Activated T-cell treated with anti-CD3 and anti-CD28 coated beads, Interleukin-2, amount 50 U/mL, for 1 hour (primary cell): ENCODE results near the gene RBM26.

Experiments used
- DNase-seq: peaks from one replicate; pipeline ENCODE4 v3.0.0-alpha.2; 2020

Gene RBM26, protein sequence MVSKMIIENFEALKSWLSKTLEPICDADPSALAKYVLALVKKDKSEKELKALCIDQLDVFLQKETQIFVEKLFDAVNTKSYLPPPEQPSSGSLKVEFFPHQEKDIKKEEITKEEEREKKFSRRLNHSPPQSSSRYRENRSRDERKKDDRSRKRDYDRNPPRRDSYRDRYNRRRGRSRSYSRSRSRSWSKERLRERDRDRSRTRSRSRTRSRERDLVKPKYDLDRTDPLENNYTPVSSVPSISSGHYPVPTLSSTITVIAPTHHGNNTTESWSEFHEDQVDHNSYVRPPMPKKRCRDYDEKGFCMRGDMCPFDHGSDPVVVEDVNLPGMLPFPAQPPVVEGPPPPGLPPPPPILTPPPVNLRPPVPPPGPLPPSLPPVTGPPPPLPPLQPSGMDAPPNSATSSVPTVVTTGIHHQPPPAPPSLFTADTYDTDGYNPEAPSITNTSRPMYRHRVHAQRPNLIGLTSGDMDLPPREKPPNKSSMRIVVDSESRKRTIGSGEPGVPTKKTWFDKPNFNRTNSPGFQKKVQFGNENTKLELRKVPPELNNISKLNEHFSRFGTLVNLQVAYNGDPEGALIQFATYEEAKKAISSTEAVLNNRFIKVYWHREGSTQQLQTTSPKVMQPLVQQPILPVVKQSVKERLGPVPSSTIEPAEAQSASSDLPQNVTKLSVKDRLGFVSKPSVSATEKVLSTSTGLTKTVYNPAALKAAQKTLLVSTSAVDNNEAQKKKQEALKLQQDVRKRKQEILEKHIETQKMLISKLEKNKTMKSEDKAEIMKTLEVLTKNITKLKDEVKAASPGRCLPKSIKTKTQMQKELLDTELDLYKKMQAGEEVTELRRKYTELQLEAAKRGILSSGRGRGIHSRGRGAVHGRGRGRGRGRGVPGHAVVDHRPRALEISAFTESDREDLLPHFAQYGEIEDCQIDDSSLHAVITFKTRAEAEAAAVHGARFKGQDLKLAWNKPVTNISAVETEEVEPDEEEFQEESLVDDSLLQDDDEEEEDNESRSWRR

DNA sequence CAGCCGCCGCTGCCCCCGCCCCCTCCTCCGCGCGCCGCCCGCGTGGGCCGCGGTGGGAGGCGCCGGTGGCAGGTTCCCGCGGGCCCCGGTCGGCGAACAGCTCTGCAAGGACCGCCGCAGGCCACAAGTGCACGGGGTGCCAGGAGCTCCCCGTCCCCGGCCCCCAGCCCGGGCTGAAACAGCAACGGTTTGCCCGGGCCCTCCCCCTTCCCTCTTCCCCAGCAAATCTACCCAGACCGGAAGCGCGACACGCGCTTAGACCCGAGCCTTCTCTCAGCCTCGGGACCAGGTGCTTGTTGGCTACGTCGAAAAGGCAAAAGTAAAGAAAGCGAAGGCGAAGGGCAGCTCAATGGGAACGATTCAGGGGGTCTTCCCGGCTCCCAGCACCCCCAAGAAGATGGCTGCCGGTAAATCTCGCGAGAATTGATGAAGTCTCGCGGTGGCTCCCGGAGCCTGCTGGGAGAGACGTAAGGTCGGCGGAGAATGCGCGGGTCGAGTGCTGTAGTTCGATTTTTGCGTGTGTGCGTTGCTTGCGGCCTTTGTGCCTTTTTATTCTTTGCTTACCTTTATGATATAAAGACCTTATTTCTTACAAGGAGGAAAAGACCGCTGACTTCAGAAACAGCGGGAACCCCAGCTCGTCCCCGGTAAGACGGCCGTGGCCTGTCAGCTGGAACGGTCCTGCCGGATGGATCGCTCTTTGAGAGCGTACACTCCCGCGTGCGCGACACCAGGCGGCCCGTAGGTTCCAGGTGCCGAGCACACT lies at the start of gene RBM26:
Gene RBM26, minus strand, starts transcription at position 425 of the 766 bp plus-strand sequence. CDS start 481 bp downstream, outside the sequence.
- DNase-seq: peak; percentile 90

DNA sequence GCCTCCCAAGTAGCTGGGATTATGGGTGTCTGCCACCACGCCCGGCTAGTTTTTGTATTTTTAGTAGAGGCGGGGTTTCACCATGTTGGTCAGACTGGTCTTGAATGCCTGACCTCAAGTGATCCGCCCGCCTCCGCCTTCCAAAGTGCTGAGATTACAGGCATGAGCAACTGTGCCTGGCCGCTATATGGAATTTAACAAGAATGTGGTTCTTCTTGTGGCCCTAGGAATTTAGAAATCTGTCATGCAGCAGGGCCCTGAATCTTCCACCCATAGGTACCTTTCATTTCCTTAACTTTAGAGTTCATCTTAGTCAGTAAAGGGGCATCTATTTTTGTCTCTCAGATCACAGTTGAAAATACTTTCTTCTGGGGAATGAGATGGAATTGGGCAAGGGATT lies 49.3 kb upstream of the RBM26 start:
- no peak for DNase-seq

DNA sequence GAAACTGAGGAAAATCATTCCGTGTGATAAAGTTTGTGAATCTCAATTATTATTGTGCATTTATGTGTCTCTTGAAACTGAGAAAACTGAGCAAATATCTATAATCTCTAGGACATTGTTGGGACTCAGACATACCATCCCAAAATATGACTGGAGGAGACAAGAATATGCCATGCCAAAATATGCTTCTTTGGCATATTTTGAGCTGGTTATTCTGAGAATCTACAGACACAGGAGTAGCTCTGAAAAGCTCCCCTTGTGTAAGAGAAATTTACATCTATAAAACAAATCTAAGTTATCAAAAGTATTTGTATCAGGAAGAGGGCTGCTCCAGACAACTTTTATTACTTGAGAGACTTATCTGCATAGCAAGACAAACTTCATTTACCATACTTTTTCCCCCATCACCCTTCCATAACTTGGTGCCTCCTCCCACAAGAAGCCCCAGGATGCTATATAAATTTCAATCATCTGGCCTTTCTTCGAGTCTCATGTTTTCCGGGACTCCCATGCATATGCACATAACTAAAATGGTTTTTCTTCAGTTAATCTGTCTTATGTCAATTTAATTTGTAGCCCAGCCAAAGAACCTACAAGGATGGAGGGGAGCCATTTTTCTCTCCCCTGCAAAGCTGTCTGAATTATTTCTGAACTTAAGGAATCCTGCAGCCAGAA lies 46.3 kb upstream of the RBM26 start:
- DNase-seq: no peak

DNA sequence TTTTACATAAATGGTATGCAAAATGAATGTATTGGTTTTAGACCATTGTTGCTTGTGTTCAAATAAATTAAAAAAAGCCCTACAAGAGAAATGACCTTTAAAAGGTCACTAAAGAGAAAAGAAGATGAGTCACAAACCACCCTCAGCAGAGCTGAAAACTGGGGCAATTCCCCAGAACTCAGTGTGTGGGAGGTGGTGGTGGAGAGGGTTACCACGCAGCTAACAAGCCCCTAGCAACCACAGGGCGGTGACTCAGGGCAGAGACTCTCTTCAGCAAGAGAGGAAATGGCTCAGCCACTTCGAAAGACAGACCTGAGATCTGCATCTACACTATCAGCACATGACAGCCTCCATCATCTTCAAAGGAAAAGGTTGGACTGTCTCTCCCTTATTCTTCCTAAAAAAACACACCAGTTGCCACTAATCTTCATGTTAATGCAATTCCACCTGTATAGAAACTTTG lies 45.5 kb upstream of the RBM26 start:
- DNase-seq: peak; percentile 76

DNA sequence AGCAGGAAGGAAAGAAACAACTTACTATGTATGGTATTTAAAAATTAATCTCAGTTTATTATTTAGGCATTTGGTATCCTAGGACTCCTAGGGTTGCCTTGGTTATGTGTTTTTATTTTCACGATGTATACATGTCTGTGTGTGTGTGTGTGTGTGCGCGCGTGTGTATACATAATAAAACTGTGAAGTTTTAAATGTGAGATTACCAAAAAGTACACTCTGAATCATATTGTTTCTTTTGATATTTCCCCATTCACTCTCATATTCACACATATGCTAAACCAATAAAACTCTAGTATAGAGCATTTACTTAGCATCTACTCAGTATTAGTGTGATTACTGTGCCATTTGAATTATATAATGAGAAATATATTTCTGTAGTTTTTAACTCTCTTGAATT lies 44.1 kb upstream of the RBM26 start:
- DNase-seq: no peak

DNA sequence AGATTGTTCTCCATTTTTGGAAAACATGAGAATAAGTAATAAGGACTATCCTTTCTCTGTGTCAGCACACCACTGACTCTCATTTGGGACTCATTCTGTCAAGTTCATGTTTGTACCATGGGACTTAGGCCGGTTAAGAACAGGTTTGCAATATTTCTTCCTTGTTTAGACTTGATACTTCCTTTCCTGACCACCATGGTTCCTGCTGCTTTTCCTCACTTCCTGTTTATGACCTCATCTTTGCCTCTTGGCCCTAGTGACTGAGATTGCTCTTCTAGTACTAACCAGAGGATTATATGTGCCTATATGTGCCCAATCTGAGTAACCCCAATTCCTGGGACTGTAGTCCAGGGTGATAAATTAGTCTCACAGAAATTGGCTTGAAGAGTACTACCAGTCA lies 42.4 kb upstream of the RBM26 start:
- no peak for DNase-seq

DNA sequence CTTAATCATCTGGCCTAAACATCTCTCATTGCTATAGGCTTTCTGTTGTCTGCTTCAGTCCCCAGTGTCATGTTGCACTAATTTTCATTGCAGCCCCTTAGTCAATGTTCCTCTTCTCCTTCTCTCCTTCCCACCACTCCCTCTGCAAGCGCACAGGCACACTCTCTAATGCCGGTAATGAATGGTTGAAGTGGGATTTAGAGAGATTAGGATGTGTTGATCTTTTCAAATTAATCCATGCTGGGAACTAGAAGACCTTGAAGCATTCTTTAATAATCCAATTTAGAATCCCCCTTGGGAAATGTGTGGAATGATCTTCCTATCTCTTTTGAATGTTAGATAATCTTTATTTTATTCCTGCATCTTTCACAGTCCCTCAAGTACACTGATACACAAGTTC lies 41.7 kb upstream of the RBM26 start:
- no peak for DNase-seq

DNA sequence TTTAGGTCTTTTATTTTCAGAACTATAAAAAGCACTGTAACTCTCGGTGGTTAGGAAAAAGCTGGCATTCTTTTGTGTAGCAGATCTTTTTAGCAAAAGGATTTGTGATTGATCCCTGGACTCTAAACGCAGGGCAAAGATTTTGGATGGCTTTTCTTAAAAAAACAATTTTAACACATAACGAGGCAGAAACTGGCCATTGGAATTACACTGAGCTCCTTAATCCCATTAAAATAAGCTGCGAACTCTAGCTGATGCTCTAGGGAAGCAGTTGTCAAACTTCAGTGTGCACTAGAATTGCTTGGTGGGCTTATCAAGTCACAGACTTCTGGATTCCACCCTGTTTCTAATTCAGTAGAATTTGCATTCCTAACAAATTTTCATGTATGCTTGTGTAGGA lies 41.1 kb upstream of the RBM26 start:
- no peak for DNase-seq

DNA sequence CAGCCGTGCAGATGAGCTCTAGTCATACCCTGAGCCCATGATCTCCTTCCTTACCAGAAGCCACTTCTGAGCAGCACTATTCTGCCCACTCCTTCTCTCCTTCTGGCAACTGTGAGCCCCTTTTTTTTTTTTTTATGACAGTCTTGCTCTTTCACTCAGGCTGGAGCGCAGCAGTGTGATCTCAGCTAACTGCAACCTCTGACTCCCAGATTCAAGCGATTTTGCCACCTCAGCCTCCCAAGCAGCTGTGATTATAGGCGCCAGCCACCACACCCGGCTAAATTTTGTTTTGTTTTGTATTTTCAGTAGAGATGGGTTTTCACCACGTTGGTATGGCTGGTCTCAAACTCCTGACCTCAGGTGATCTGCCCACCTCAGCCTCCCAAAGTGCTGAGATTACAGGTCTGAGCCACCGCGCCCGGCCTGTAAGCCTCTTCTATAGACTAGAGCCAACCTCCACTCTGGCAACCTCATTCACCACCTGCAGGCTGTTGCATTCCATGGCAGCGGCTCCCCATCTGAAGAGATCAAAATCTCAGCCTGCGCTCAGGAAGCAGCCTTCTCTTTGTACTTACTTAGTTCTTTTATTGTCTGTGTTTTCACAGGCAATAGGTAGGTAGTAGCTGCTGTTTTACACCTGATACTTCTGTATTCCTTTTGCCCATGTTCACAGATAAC lies 40.1 kb upstream of the RBM26 start:
- no peak for DNase-seq

DNA sequence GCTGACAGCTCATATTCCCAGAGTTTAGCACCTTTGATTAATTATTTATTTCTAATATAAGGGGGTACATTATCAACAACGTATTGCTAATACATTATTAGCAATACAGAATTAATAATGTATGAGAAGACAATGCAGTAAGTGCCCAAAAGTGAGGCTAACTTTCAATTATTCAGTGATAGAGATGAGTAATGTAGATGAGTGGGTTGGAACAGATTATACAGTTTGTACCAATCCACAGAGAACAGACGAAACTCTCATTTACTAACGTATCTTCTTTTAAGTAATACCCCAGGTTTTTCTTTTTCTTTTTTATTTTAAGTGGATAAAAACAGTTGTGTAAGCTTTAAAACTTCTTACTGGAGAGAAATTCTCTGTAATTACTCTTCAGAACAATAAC lies 36.7 kb upstream of the RBM26 start:
- DNase-seq: no peak

DNA sequence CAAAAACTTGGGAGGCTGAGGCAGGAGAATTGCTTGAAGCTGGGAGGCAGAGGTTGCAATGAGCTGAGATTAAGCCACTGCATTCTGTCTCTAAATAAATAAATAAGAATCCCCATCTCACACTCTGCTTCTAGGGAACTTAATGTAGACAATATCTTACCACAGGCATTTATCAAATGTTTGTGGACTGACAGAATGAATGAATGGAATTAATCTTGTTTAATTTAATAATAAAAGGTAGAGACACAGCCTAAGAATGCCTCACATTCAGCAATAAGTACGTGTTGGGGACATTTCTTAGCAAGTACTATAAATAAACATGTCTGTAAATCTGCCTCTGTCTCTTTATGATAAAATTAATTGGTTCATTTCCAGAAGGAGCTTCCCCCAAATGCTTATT lies 36.2 kb upstream of the RBM26 start:
- DNase-seq: no peak

DNA sequence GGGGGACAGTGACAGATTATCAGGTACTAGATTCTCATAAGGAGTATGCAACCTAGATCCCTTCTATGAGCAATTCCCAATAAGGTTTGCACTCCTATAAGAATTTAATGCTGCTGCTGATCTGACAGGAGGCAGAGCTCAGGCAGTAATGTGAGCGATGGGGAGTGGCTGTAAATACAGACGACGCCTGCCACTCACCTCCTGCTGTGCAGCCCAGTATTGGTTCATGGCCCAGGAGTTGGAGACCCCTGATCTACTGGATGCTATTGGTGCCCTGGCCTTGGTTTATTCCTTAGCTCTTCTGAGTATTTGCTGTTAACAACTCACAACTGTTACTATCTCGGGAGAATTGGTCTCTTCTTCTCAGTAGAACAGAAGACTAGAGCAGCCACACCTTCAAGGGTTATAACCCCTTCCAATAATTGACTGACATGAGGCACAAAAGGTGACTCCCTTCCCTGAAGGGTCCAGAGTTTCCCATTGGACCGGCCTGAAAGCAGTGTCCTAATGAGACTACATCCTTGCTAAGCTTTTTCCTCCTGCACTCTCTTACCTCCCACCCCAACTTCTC lies 35.0 kb upstream of the RBM26 start:
- DNase-seq: no peak

DNA sequence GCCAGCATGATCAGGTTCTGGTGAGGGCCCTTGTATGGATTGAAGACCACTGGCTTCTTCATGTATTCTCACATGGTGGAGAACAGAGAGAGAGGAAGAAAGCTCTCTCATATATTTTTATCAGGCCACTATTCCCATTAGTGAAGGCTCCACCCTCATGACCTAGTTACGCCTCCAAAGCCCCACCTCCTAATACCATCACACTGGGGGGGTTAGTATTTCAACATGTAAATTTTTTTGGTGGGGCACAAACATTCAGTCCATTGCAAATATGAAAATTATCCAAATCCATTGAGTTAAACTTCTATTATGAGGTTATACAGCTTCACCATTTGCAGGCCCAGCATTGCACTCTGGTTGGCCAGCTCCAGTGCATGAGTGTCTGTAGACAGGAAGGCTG lies 33.2 kb upstream of the RBM26 start:
- no peak for DNase-seq

DNA sequence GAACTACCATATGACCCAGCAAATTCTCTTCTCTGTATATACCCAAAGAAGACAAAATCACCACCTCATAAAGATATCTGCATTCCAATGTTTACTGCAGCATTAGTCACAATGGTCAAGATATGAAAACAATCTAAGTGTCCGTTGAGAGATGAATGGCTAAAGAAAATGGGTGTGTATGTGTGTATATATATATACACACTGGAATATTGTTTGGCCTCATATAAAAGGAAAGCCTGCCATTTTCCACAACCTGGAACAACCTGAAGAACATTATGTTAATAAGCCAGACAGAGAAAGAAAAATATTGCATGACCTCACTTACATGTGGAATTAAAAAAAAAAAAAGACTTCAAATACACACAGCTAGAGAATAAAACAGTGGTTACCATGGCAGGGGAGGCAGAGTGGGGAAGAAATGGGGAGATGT lies 29.5 kb upstream of the RBM26 start:
- DNase-seq: no peak

DNA sequence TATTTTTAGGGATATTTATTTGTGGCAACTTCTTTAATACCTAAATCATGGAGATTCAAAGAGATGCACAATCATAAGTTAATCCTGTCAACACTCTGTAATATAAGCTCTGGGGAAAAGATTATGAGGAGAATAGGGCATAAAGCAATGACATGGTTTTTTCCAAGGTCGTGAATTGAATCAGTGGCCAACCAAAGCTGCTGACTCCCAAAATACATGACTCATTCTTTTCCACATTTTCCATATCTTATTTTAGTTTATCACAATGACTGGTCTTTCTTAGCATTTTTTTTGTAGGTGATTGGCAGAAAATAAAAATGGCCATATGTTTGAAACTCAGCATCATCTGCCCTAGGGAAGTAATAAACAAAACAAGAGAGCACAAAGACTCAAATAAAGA lies 28.5 kb upstream of the RBM26 start:
- DNase-seq: no peak

DNA sequence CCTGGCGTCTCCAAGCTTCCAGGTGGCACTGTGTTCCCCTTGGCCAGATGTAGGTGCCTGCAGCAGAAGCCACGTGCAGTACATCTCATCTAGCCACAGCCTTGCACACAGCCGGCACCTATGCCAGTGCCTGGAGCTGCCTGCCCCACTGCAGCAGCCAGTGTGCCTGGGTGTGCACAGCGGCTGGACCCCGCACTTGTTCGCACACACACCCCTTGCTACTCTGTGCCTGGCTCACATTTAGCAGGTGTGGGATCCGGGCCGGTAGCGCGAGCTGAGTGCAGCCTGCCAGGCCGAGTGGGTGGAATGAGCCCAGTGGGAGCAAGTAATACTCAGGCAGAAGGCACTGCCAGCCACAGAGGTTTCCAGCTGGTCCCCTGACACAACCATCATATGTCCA lies 26.9 kb upstream of the RBM26 start:
- DNase-seq: no peak

DNA sequence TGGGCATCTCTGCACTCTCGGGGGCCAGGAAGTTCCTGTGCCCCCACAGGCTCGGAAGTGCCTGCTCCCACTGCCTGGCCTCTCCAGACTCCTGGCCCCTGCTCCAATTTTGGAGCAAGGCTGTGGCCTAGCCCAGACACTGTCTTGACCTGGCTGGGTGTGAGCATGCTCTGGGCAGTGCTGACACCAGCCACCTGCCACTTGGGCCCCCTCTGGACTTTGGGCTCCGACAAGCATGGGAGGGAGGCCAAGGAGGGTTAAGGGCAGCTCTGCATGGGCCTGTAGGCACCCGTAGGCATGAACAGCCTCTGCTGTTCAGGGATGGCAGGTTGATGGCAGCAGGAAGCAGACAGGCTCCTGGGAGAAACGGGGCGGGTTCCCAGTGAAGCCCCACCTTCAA lies 26.0 kb upstream of the RBM26 start:
- no peak for DNase-seq

DNA sequence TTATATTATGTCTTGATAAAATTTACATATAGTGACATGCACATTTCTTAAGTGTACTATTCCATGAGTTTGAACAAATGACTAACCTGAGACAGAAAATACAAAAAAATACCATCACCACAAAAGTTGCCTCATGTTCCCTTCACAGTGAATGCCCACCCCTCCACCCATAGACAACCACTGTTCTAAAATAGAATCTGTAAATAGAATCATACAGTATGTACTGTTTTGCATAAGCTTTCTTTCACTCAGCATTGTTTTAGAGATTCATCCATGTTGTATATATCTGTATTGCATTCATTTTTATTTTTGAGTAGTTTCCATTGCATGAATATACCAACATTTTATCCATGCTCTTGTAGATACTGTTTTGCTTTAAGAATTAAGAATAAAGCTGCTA lies 23.3 kb upstream of the RBM26 start:
- DNase-seq: no peak

DNA sequence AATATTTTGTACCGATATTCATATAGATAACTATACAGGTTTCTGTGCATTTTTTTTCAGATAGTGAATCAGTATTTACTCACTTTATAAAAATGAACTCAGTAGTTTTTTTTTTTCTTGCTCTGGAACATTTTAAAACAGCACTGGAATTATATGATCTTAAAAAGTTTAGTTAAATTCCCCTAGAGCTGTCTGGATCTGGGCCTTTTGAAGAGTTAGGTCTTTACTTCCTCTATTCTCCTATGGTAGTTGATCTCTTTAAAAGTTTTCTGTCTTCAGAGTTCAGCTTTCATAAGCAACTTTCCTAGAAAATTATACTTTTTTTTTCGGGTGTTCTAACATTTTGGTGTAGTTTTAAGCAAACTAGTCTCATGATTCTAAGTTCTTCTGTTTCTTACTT lies 21.8 kb upstream of the RBM26 start:
- no peak for DNase-seq

DNA sequence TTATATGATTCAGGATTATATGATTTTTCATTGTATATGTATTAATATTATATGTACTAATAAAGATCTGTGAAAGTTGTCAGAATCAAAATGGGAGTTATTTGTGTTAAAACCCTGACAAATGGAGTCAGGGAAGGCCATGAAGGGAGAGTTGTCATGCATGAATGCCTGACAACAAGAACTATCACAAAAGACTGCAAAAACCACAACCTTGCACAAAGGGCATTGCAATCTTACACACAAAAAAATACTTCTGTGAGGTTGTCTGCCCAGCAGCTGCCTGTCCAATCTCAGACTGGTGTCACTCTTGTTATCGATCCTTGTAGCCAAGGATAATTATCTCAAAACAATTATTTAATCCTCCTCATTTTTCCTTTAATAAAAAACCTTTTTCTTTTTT lies 21.2 kb upstream of the RBM26 start:
- no peak for DNase-seq
